Measurements from ENCODE around the gene BBS9. TPM values are rescaled to one million over a fixed set of nuclear protein-coding genes. Genes with fewer than 3 reads are reported as not detected.
"Not testable (repeated sequence)": the region's sequence is repeated elsewhere in the genome, so short reads cannot be mapped to it uniquely, and the experiment has no call there.

Gene BBS9
- total RNA-seq, 4 donors from 2014 or later = 22.0 to 72.5 (median 35.9) TPM

DNA sequence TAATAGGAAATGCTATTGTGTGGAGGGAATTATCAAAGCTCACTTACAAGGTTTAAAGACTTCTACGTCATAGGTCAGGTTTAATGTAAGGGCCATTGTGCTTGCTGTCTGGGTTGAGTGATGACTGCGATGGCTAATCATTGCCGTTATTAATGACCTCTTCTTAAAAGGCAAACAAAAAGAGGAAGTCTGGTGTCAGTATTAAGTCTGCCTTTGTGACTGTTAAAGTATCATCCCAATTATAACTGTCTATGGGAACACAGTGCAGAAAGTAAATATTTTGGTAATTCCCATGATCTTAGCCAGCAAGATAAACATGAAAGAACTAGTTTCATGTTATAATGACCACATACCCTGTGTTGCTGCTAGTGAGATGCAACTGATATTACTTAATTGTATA is 382.4 kb downstream of the BBS9 start:
- Histone ChIP-seq H3K4me3 (no peak overlapping the region), H3K9me3 (no peaks in the 10 kb centered on the region), H3K36me3 (peaks cover 0 to 17% (median 0%) of the 10 kb centered on the region in 3 donors), H3K4me1 (no peaks in the 10 kb centered on the region), H3K27me3 (no peaks in the 10 kb centered on the region), H3K27ac (no peak overlapping the region)
- DNase-seq (ENCODE audit: low spot score in 2 of 2) = no peak
- TF ChIP-seq, protein P1, sequence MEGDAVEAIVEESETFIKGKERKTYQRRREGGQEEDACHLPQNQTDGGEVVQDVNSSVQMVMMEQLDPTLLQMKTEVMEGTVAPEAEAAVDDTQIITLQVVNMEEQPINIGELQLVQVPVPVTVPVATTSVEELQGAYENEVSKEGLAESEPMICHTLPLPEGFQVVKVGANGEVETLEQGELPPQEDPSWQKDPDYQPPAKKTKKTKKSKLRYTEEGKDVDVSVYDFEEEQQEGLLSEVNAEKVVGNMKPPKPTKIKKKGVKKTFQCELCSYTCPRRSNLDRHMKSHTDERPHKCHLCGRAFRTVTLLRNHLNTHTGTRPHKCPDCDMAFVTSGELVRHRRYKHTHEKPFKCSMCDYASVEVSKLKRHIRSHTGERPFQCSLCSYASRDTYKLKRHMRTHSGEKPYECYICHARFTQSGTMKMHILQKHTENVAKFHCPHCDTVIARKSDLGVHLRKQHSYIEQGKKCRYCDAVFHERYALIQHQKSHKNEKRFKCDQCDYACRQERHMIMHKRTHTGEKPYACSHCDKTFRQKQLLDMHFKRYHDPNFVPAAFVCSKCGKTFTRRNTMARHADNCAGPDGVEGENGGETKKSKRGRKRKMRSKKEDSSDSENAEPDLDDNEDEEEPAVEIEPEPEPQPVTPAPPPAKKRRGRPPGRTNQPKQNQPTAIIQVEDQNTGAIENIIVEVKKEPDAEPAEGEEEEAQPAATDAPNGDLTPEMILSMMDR (IDR thresholded peaks at IDR 0.05) = no peak
- TF ChIP-seq POLR2A (IDR thresholded peaks at IDR 0.05) (no peak), EP300 (IDR thresholded peaks at IDR 0.05) (no peak)
- 38 to 51% methylated on average over 3 of the region's 3 CpGs for WGBS, 2 donors

DNA sequence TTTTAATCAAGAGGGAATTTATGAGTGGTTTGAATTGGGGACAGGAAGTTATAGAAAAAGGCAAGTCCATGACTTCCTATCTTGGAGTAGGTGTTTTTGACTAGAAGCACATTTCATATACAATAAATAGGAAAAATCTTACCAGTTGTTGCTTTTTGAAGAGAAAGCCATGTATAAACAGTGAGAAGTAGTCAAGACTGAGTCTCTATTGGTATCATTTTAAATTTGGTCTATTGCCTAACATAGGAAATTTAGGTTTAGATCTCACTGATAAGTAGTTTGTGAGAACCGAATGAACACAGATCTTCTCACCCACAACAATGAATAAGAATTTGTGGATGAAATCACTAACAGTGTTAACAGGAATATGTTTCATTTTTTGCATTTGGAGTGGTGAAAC is 387.2 kb downstream of the BBS9 start:
- no peaks in the 10 kb centered on the region for H3K4me1 ChIP-seq
- H3K9me3 ChIP-seq = no peaks in the 10 kb centered on the region
- TF ChIP-seq EP300 (IDR thresholded peaks at IDR 0.05) (no peak), POLR2A (IDR thresholded peaks at IDR 0.05) (no peak)
- TF ChIP-seq, protein P1 (IDR thresholded peaks at IDR 0.05) = no peak
- DNase-seq (ENCODE audit: low spot score in 2 of 2) = no peak
- no peaks in the 10 kb centered on the region for H3K27me3 ChIP-seq
- H3K4me3 ChIP-seq = no peak overlapping the region
- H3K27ac ChIP-seq = no peak overlapping the region
- 74 to 85% methylated on average over 1 of the region's 1 CpG for WGBS, 2 donors
- peaks cover 0 to 6% (median 0%) of the 10 kb centered on the region in 3 donors for H3K36me3 ChIP-seq

DNA sequence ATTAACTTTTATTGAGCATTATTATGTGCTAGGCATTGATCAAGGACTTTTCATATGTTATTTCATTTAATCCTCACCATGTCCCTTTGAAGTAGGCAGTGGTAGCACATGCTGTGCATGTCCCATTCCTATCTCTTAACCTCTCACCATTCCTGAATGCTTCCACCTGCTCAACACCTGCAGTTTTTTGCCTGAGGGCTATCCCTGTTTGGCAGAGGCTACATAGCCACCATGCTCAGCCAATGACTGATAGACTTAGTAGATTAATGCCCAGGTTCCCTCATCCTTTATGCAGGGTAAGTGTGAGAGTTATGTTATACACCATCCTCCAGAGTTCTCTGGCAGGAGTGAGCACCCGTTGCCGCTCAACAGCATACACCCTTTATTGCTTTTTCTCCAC is 387.8 kb downstream of the BBS9 start:
- H3K4me1 ChIP-seq = no peaks in the 10 kb centered on the region
- no peak overlapping the region for H3K4me3 ChIP-seq
- 92 to 96% methylated on average over 2 of the region's 2 CpGs for WGBS, 2 donors
- no peaks in the 10 kb centered on the region for H3K9me3 ChIP-seq
- H3K36me3 ChIP-seq = peaks cover 0 to 6% (median 0%) of the 10 kb centered on the region in 3 donors
- no peaks in the 10 kb centered on the region for H3K27me3 ChIP-seq
- no peak overlapping the region for H3K27ac ChIP-seq
- TF ChIP-seq POLR2A (IDR thresholded peaks at IDR 0.05) (no peak), EP300 (IDR thresholded peaks at IDR 0.05) (no peak)
- TF ChIP-seq, protein P1 (IDR thresholded peaks at IDR 0.05) = no peak
- DNase-seq (ENCODE audit: low spot score in 2 of 2) = no peak

DNA sequence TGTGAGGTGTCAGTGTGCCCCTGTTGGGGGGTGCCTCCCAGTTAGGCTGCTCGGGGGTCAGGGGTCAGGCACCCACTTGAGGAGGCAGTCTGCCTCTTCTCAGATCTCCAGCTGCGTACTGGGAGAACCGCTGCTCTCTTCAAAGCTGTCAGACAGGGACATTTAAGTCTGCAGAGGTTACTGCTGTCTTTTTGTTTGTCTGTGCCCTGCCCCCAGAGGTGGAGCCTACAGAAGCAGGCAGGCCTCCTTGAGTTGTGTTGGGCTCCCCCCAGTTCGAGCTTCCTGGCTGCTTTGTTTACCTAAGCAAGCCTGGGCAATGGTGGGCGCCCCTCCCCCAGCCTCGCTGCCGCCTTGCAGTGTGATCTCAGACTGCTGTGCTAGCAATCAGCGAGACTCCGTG is 397.6 kb downstream of the BBS9 start:
- not testable (repeated sequence) for H3K27ac ChIP-seq; DNase-seq (ENCODE audit: low spot score in 2 of 2)
- WGBS, 2 donors = 61 to 74% methylated on average over 6 to 9 of the region's 9 CpGs

DNA sequence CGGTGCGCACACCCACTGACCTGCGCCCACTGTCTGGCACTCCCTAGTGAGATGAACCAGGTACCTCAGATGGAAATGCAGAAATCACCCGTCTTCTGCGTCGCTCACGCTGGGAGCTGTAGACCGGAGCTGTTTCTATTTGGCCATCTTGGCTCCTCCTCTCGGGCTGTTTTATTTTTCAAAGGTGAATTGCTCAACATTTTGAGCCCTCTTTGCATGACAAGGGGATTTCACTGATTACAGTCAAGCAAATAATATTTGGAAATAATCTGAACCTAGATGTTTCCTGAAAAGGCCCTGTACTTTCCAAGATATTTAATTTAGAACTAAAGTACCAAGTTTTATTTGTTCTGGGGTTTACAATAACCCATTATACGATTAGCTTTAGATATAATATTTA is 398.2 kb downstream of the BBS9 start:
- WGBS, 2 donors = 94% methylated on average over 8 to 10 of the region's 10 CpGs
- not testable (repeated sequence) for H3K4me1 ChIP-seq; H3K9me3 ChIP-seq; H3K36me3 ChIP-seq; DNase-seq (ENCODE audit: low spot score in 2 of 2); H3K4me3 ChIP-seq; H3K27me3 ChIP-seq; H3K27ac ChIP-seq

More for the DNA sequence above, 397.6 kb downstream of the BBS9 start:
- not testable (repeated sequence) for H3K4me1 ChIP-seq, H3K36me3 ChIP-seq, H3K4me3 ChIP-seq, H3K9me3 ChIP-seq, H3K27me3 ChIP-seq

DNA sequence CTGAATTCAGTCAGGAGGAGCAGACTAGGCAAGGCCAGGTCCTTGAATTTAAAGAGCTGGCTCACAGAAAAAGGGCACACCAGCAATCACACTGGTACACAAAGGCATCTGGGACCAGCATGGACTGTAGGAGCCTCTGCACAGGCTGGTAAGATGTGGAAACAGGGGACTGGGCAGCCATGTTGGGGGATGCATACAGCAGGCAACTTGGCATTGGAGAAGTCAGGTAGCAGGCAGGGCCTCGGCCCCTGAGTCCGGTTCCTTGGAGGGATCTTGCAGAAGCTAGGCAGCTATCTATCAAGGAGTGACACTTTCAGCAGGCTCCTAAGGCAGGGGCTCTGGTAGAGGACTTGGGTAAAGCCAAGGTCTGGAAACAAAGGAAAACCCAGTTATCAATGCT is 399.7 kb downstream of the BBS9 start:
- Histone ChIP-seq H3K27ac (no peak overlapping the region), H3K4me1 (no peaks in the 10 kb centered on the region), H3K9me3 (no peaks in the 10 kb centered on the region), H3K4me3 (no peak overlapping the region), H3K27me3 (no peaks in the 10 kb centered on the region), H3K36me3 (peaks cover 0 to 8% (median 0%) of the 10 kb centered on the region in 3 donors)
- WGBS, 2 donors = 73 to 100% methylated on average over 2 of the region's 2 CpGs
- TF ChIP-seq, protein P1 (IDR thresholded peaks at IDR 0.05) = no peak
- TF ChIP-seq POLR2A (IDR thresholded peaks at IDR 0.05) (no peak), EP300 (IDR thresholded peaks at IDR 0.05) (no peak)
- DNase-seq (ENCODE audit: low spot score in 2 of 2) = no peak

Data from tibial nerve (tissue), 4 donors.